Cardiac fibroblast (primary cell): ENCODE data around the gene IMMP2L.

ENCODE experiments used
- DNase-seq, 2 donors: peaks; one replicate each; pipeline versions ENCODE4 v3.0.0 to v3.0.0-alpha.2; 2010; ENCODE audit warnings: low read depth in 2 of 2
- H3K4me3 ChIP-seq, 2 donors: replicated peaks in 1 of 2; 1 replicate in 1 of 2; 2 replicates in 1 of 2; pipeline ENCODE4 v1.5.1; 2011; ENCODE audit warnings: low read depth in 2 of 2, low read length in 2 of 2, mild to moderate bottlenecking in 2 of 2, moderate library complexity in 1 of 2
- CTCF ChIP-seq: IDR thresholded peaks from one replicate; pipeline ENCODE4 v1.5.1; 2011; ENCODE audit warnings: low read depth, mild to moderate bottlenecking, low read length, inconsistent platforms

IMMP2L gene

GRCh38 chr7:111492234-111492633 lies 70.1 kb downstream of the IMMP2L start:
- DNase-seq: no peak
- TF ChIP-seq CTCF: no peak
- no peak overlapping the region for H3K4me3 ChIP-seq

- peak; percentile 75 to 80 for DNase-seq
- H3K4me3 ChIP-seq: no peak overlapping the region
- peak; percentile 69 for TF ChIP-seq CTCF
Observed at GRCh38 chr7:111486472-111487142, 75.7 kb downstream of the IMMP2L start.

- TF ChIP-seq CTCF: no peak
- no peak overlapping the region for H3K4me3 ChIP-seq
- no peak for DNase-seq
Observed at GRCh38 chr7:111485701-111486380, 76.5 kb downstream of the IMMP2L start.

- H3K4me3 ChIP-seq: no peak overlapping the region
- TF ChIP-seq CTCF: no peak
- DNase-seq: no peak
Observed at GRCh38 chr7:111483078-111483477, 79.2 kb downstream of the IMMP2L start.

- no peak overlapping the region for H3K4me3 ChIP-seq
- TF ChIP-seq CTCF: no peak
- DNase-seq: no peak
Observed at GRCh38 chr7:111477462-111478225, 84.6 kb downstream of the IMMP2L start.

GRCh38 chr7:111476586-111477293 lies 85.6 kb downstream of the IMMP2L start:
- DNase-seq: no peak
- TF ChIP-seq CTCF: no peak
- H3K4me3 ChIP-seq: no peak overlapping the region
